GM21528 (cell line): ENCODE measurements around the gene ANKRD60.

Source experiments
- ATAC-seq: cut with Tn5 transposase; IDR thresholded peaks from one replicate; pipeline ENCODE4 v1.9.1; 2021; ENCODE audit warnings: mild to moderate bottlenecking, moderate library complexity; ENCODE audit not compliant: unreplicated experiment, low FRiP score

ANKRD60 gene

DNA sequence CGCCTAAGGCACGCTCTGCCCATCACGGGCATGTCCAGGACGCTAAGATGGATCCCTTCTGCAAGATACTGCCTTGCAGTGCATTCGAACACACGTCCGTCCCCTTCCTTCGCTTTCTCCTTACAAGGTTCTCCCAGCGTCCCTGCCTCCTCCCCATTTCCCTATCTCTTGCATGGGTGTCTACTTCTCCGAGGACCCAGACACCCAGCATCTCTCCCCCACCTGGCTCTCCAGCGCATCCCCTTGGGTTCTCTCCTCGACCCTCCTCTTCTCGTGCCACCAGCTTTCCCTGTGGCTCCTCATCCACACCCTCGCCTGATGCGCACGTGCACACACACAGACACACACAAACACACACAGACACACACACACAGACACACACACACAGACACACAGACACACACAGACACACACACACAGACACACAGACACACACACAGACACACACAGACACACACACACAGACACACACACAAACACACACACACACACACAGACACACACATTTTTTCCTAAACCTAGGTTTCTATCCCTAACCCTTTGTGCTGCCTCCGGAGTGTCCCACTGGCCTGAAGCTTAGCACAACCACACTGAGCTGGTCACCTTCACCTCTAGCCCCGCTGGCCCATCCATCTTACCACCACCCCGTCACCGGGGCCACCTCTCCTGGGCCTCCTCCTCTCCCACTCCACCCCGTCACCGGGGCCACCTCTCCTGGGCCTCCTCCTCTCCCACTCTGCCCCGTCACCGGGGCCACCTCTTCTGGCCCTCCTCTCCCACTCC, 31.9 kb downstream of the ANKRD60 start:
- no peak for ATAC-seq

DNA sequence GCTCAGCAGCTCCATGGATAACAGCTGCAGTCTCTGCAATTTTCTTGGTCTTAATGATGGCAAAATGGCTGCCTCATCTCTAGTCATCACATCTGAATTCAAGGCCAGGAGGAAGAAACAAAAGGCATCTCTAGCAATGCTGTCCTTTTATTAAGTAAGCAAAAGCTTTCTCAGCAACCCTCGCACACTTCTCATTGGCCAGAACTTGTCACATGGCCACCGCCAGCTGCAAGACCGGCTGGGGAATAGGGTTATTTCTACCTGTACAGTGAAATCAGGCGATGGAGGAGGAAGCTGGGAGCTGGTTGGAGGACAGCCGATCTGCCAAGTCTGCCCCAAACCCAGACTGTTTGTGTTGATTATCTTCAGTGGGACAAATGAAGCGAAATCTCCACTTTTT, 33.4 kb downstream of the ANKRD60 start:
- no peak for ATAC-seq

DNA sequence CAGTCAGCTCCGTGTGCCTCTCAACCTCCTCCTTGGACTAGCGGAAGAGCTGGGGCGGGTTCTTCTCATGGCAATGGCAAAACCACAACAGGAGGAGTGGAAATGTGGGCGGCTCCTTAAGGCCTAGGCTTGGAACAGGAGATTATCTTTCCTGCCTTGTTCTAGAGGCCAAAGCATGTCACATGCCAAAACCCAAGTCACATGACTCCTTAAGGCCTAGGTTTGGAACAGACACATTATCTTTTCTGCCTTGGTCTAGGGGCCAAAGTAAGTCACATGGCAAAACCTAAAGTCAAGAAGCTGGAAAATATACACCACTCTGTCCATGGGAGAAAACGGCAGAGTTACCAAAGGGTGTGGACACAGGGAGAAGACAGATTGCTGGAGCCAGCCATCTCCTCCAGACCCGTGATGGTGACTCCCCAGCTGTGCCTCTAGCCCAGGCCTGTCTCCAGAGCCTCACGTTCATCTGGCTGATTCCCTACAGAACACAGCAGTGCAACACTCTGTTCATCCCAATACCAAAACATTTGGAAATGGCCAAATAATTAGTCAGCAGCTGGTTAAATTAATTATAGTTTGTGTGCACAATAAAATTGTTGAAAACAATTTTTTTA, 34.2 kb downstream of the ANKRD60 start:
- ATAC-seq, result no peak

DNA sequence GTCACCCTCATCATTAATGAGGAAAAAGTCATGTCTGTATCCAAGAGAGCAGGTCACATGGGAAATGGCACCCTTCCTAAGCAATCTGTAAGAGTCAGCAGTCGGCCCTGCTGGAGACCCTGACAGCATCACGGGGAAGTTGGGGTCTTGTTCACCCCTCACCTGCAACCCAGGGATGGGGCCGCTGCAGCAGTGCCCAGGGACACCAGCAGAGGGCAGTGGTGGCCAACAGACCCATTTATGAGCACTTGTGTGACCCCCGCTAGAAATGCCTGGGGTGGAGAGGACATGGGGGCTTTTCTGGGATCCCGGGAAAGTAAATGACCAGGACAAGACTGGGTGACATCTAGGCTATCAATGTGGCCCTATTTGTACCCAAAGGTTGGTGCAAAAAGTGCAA, 35.9 kb downstream of the ANKRD60 start:
- ATAC-seq, result no peak

DNA sequence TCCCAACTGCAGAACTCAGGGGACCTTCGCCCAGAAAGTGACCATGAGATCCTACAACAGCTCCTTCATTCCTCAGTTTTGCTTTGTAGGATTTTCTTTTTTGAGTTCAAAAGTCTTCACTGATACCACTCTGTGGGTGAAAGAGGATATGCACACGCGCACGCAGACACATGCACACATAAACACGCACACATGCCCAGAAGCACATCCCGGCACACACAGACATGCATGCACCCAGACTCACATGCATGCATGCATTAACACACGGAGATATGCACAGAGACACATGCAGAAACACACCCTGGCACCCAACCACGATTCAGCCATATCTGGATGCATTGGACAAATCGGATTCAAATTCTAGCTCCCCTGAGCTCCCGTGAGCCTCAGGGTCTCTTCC, 36.4 kb downstream of the ANKRD60 start:
- no peak for ATAC-seq

DNA sequence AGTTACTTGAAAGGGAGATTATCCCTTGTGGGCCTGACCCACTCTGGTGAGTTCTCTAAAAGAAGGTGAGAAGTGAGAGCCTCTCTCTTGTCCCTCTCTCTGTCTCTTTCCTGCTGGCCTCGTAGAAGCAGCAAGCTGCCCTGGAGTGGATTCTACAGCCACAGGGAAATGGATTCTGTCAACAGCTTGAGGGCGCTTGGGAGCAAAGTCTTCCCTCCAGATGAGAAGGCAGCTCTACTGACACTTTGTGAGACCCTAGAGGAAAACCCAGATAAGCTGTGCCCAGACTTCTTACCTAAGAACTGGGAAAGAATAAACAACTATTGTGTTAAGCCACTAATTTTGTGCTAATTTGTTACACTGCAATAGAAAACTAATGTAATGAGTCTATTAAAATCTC, 39.9 kb downstream of the ANKRD60 start:
- ATAC-seq, result no peak

DNA sequence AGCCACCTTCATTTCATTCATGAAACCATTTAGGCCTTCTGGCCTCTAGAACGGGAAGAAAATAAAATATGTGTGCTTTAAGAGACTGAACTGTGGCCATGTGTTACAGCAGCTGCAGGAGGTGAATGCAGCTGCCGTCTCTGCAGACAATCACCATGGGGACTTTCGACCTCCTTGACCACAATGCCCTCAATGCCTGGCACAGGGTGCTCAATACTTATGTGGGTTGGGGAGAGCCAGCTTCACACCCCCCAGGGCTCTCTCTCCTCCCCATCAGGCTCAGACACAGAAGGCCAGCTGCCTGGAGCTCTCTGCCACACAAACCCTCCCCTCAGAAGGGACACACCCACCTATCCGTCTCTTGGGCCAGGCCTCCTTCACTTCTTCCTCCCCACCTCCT, 43.5 kb downstream of the ANKRD60 start:
- ATAC-seq, result no peak

DNA sequence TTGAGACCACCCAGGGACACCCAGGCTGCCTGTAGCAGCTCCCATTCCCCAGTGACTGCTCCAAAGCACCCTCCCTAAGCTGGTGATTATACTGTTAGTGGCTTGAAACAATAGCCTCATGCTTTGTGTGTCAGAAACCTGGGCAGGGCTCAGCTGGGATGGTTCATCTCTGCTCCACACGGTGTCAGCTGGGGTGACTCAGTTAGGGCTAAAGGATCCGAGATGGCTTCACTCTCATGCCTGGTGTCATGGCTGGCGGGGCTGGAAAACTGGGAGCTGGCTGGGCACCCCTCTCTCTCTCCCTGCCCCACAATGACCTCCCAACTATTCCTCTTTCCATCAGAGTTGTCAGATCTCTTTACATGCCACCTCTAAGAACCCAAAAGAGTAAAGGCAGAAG, 44.4 kb downstream of the ANKRD60 start:
- ATAC-seq, result no peak

DNA sequence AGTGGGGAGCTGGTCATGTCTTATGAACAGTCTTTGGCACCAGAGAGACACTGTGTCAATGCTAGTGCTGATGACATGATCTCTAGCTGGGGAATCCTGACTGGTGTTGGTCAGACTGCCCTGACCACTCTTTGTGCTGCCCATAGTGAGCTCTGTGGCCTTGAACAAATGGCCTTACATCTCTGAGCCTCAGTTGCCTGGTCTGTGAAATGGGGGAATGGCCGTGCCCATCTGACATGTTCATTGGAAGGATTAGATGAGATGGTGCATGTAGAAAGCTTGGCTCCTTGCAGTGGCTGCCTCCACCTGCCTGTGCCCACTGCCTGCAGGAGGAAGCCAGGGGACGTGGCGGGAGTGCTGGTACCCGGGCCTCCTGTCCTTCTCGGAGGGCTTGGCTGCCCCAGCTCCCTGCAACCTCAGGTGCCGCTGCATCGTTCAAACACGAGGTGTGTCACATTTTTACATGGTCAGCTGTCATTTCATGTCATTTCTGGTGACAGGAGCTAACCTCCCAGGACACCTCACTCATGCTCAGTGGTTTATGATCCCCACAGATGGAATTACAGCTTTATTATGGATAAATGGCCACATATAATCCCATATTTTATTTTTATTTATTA, 45.8 kb downstream of the ANKRD60 start:
- ATAC-seq, result no peak

DNA sequence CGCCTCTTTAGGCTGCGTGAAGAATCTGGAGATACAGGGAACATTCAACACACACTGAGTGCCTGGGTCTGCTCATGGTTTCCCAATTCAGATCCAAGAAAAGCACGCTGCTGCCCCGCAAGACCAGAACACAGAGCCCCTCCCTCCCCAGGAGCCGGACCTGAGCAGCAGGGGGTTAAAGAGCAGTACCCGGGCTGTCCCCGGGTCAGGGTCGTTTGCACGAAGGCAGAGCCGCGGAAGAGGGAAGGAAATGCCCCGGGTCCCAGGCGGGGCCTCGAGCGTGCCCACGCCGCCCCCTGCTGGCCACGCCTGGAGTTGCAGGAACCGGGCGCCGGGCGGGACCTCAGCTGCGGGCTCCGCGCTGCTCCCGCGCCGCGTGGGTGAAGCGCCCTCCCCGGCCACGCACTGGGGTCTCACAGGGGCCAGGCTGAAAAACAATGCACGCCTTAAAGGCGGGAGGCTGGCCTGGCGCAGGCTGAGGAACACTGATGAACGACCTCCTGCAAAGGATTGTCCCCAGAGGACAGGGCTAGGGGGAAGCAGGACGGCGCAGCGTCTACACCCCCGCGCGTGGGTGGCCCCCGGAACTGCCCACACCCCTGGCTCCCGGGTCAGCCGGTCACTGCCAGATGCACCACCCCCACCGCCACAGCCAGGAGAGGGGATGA, 48.9 kb downstream of the ANKRD60 start:
- no peak for ATAC-seq

DNA sequence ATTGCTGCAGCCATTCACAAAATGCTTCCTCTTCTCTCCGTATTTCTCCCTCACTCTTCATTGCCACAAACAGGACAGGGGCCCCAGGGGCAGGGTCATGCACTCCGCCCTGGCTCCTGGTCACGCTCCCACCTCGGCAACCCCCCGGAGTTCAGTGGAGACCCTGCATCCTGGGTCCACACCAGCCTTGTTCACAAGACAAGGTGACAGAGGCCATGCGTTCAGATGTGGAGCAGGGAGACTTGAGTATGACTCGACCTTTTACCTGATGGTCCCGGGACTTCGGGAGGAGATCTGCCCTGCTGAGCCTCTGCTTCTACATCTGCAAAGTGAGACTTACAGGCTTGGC, 49.4 kb downstream of the ANKRD60 start:
- ATAC-seq, result no peak

DNA sequence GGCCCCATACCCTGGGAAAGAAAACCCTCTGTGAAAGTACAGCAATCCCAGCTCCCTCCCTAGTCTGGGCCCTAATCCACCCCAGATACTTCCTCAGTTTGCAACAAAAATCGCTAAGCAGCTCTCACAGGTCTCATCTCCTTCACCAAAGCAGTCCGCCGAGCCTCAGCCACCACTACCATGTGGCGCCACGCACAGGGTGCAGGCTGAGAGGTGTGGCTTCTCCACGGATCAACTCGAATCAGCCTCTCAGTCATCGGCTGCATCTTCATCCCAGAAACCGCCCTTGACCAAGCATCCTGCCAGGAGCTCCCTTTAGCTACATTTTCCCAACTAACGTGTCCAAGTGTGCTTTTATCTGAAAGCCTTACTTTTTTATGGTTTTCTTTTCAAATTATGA, 50.7 kb downstream of the ANKRD60 start:
- no peak for ATAC-seq

DNA sequence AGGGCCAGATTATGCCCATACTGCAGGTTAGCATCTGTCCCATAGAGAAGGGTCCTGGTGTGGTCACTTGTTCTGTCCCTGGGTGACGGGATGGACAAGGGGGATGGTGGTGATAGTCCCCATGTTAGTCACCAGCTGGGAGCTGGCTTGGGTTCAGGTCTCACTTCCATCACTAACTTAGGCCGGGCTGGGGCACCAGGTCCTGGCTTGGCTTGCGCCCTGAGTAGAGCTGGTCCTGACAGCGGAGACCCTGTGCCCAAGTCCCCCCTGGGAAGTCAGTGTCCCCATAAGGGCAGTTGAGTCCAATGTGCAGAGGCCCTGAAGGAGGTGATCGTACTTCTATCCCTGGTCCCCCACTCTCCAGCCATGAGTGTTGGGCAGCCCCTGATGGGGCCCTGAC, 52.6 kb downstream of the ANKRD60 start:
- no peak for ATAC-seq

DNA sequence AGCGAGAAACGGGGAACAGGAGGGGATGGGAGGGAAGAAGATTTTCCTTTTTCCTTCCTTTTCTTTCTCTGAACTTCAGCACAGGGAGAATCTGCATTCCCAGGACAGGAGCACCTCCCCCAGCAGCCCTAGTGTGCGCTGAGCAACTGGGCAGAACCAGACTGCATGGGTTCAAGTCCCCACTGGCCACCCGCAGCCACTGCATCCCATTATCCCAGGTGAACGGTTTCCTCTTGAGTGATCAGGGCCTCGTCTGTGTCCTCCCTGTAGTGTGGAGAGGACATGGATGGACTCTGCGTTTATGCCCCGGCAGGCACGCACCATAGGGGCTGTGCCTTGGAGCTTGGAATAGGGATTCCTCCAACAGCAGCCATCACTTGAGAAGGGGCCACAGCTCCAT, 53.0 kb downstream of the ANKRD60 start:
- ATAC-seq, result no peak

DNA sequence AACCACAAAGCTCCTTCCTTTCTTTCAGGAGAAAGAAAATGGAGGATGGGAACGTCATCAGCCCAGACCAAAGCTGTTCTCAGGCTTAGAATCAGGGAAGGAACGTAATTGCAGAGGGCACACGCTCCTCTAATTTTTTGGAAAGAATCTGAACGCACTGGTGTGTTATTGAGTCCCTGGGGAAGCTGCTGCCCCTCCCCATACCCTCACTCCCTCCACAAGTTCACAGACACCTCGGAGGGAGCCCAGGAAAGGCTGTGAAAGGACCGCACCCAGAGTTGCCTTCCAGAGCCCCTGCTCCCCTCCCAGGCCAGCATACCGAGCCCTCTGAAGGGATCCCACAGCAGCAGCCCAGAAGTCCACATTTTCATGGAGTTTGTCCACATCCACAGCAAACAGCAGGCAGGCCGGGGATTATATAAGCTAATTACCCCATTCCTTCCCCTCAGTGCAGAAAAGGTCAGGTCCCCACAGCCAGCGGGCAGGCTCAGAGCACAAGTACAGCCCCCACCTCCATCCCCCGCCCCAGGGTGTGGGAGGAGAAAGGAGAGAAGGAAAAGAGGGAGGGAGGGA, 53.7 kb downstream of the ANKRD60 start:
- ATAC-seq, result no peak

DNA sequence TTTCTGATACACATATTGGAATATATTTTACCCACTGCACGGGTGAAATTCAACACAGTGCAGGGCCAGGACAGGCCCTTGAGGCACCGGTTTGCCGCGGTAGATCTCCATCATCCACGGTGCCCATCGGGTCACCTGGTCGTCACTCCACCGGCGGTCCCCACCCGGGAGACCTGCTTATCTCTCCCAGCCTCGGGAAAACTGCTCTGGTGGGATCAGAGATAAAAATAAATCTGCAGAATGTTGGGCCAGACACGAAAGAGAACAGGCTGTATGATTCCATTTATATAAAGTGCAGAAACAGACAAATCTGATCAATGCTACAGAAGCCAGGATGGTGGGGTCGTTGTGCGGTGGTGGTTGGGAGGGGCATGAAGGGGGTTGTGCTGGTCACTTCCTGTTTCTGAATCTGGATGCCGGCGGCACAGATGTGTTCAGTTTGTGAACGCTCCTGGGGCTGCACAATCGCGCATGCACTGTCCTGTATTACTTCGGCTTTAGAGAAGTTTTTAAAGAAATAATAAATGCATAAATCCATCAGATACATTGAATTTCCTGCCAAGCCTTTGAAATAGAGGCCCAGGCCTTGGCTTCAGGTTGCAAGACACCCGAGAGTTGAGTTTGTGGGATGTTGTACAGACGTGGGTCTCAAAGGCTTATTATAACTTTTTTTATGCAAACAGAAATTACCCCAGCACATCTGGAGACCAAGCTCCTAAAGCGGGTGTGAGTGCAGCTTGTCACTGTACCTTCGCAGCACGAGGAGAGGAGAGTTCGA, 54.3 kb downstream of the ANKRD60 start:
- ATAC-seq, result no peak

DNA sequence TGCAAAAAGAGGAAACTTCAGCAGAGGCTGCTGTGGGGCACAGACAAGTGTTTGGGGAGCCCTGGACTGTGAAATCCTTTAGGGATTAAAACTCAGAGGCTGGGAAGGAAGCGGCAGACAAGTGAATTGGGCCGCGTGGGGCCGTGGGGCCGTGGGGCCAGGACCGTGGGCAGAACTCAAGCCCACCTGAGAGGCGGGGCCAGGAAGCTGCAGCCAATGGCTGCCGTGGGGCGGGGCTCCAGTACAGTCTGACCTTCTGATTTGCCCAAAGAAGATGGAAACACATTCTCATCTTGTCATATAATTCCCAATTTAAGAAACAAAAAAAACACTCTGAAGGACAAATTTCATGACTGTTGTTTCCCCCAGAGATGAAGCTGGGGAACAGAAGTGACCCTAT, 55.4 kb downstream of the ANKRD60 start:
- no peak for ATAC-seq

DNA sequence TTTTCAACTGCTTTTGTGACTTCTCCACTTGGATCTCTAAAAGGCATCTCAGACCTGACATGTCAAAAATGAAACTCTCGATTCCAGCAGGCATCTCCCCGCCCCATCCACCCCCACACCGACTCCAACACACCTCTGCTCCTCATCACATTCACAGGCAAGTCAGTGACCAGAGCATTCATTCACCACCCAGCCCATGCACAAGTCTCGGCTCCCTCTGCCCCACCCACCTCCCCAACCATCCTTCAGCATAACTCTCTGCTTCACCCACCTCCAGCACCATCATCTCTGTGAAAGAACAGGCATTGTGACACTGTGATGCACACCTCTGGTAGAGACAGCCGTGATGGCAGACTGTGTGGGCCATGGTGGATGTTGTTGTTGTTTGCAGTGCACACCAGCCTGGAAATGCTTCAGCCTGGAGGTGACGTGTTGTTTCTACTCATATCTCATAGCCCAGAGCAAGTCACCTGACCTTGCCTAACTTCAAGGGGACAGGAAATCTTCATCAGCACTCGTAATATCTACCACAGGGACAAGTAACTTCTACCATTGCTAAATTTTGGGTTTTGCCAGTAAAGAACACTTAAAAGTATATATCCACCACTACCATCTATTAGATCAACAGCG, 56.5 kb downstream of the ANKRD60 start:
- no peak for ATAC-seq

DNA sequence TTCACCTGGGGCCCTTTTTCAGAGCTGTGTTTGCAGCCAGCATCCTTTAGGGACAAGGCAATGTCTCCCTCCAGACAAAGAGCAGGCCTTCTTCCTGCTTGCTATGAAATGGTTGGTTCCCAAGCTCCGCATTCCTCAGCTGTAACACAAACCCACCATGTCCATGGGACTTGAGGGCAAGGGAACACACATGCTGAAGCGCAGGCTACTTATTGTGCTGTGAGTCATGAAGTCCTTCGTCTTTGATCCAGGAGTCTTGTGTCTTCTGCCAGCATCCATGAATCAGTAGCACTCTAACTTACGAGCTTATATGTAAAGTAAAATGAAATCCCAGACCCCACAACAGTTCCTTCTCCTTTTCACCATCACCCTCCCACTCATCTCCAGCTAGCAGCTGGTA, 59.0 kb downstream of the ANKRD60 start:
- no peak for ATAC-seq

DNA sequence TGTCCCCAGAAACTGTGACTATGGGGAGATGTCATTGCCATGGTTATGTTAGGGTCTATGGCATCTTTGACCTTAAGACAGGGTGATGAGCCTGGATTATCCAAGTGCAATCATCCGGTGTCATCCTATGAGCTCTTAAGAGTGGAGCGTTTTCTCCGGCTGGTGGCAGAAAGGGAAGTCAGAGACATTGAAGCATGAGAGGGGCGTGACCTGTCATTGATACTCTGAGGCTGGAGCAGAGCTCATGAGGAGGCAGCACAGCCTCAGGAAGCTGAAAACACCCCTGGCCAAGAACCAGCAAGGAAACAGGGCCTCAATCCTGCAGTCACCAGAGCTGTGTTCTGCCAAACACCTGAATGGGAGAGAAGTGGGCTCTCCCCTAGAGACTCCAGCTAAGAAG, 59.6 kb downstream of the ANKRD60 start:
- no peak for ATAC-seq
